Mesendoderm (in vitro differentiated cells): ENCODE data around the gene PIEZO1.

Source experiments
- DNase-seq: peaks from one replicate; pipeline ENCODE4 v3.0.0; 2013
- H2AK5ac ChIP-seq: 2 replicates; pipeline ENCODE4 v1.6.1; 2013; ENCODE audit warnings: low read length, inconsistent platforms
- H2BK120ac ChIP-seq: 2 replicates; pipeline ENCODE4 v1.6.1; 2013; ENCODE audit warnings: low read depth, mild to moderate bottlenecking, low read length, moderate library complexity, mixed read lengths
- H2BK15ac ChIP-seq: replicated peaks from 2 replicates; pipeline ENCODE4 v1.6.1; 2013; ENCODE audit warnings: low read depth, mild to moderate bottlenecking, moderate library complexity
- H2BK5ac ChIP-seq: 2 replicates; pipeline ENCODE4 v1.6.1; 2013; ENCODE audit warnings: low read length, inconsistent platforms
- H3K18ac ChIP-seq: 2 replicates; pipeline ENCODE4 v1.6.1; 2013; ENCODE audit warnings: mild to moderate bottlenecking, low read length, mixed read lengths
- H3K23ac ChIP-seq: one replicate; pipeline ENCODE4 v1.6.1; 2013; ENCODE audit warnings: low read length
- H3K27ac ChIP-seq: 2 replicates; pipeline ENCODE4 v1.5.1; 2013; ENCODE audit warnings: low read depth, mild to moderate bottlenecking, inconsistent platforms, low read length, moderate library complexity
- H3K27me3 ChIP-seq: 2 replicates; pipeline ENCODE4 v1.6.1; 2013; ENCODE audit warnings: low read length, control low read depth, mild to moderate bottlenecking, inconsistent platforms; ENCODE audit not compliant: insufficient read depth, poor library complexity
- H3K36me3 ChIP-seq: 2 replicates; pipeline ENCODE4 v1.6.1; 2013; ENCODE audit warnings: low read length, inconsistent platforms; ENCODE audit not compliant: control insufficient read depth, insufficient read depth
- H3K4ac ChIP-seq: one replicate; pipeline ENCODE4 v1.6.1; 2013; ENCODE audit warnings: low read depth, mild to moderate bottlenecking, low read length, moderate library complexity
- H3K4me1 ChIP-seq: 2 replicates; pipeline ENCODE4 v1.6.1; 2013; ENCODE audit warnings: low read depth, low read length, inconsistent platforms; ENCODE audit not compliant: control insufficient read depth
- H3K4me2 ChIP-seq: 2 replicates; pipeline ENCODE4 v1.6.1; 2013; ENCODE audit warnings: low read length
- H3K4me3 ChIP-seq: 2 replicates; pipeline ENCODE4 v1.5.1; 2013; ENCODE audit warnings: mild to moderate bottlenecking, low read length
- H3K56ac ChIP-seq: one replicate; pipeline ENCODE4 v1.6.1; 2013; ENCODE audit warnings: low read length
- H3K79me1 ChIP-seq: 2 replicates; pipeline ENCODE4 v1.6.1; 2013; ENCODE audit warnings: low read length, inconsistent platforms
- H3K79me2 ChIP-seq: 2 replicates; pipeline ENCODE4 v1.6.1; 2013; ENCODE audit warnings: mild to moderate bottlenecking, low read length; ENCODE audit not compliant: control insufficient read depth, insufficient read depth
- H3K9ac ChIP-seq: 2 replicates; pipeline ENCODE4 v1.6.1; 2013; ENCODE audit warnings: low read length, inconsistent platforms
- H4K5ac ChIP-seq: one replicate; pipeline ENCODE4 v1.6.1; 2013; ENCODE audit warnings: low read length
- H4K8ac ChIP-seq: one replicate; pipeline ENCODE4 v1.6.1; 2013; ENCODE audit warnings: low read depth, mild to moderate bottlenecking, control low read depth, low read length, moderate library complexity
- WGBS: extraction: QIAGEN DNeasy Blood & Tissue Kit; methylation state at CpG from one replicate; pipeline ENCODE4 v1.1.7; 2013; ENCODE audit warnings: low lambda C conversion rate, missing lambda C conversion rate; ENCODE audit not compliant: insufficient coverage; ENCODE audit errors: extremely low coverage; 5-methylcytosine and 5-hydroxymethylcytosine counted together

PIEZO1 gene

DNA sequence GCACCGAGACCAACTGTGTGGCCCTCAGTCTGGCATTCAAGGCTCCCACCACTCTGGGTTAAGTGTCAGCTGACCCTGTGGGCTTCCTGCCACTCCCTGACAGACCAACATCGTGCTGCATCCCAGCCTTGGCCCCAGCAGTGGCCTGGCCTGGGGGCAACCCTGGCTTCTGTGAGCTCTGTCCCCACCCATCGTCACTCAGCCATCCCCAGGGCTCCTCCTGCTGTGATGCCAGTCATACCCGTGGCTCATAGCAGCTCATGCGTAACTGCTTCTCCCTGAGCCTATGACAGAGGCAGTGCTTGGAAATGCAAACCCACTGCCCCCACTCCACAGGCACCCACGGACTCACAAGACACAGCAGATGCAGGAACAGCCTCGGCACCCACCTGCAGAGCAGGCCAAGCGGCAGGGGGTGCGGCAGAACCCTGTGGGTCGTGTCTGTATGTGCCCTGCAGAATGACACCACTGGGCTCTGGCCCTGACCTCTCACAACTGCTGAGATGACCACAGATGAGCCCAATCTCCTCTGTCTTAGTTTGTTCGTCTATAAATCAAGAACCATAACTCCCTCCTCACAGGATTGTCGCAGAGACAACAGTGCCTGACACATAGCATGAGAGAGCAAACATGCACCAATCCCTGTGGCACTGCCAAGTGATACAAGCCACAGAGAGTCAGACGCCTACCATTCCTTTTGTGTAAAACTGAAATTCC, 26.6 kb downstream of the PIEZO1 start:
- H3K27me3 ChIP-seq, result no peaks in the 10 kb centered on the region
- DNase-seq, result no peak
- H3K4me3 ChIP-seq, result no peak overlapping the region

DNA sequence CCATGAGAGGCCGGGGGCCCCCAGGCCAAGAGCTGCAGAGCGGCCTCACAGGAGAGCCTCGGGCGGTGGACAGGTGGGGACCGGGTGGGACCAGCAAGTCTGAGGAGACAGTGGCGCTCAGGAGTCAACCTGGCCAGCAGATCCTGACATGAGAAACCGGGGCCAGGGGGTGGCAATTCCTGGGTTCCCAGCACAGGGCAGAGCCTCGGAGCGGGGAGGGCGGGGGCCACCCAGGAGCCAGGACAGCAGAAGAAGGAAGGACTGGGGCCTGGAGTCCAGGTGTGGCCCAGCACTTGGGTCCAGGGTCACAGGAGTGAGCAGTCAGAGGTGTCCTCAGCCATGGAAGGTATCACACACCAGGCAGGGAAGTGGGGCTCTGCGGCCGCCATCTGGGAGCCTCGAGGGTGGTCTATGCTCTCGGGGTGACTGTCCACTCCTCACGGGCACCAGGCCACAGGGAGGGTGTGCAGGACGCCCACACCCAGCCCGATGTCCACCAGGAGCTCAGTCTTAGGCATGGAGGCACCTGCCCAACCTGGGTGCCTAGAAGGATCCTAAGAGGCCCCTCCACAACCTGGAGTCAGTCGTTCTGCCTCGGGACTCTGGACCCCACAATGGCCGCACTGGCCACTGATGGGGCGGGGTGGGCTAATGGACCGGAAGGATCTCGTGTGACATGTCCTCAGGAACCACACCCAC, 29.1 kb downstream of the PIEZO1 start:
- no peak overlapping the region for H2BK120ac ChIP-seq
- H3K36me3 ChIP-seq, result no peaks in the 10 kb centered on the region
- no peak overlapping the region for H3K23ac ChIP-seq
- H3K4me1 ChIP-seq, result no peaks in the 10 kb centered on the region
- no peak overlapping the region for H3K27ac ChIP-seq
- H4K8ac ChIP-seq, result no peak overlapping the region
- no peak overlapping the region for H3K4ac ChIP-seq
- no CpG with 5 or more reads among the region's 23 CpGs for WGBS
- H3K4me3 ChIP-seq, result no peak overlapping the region
- no peak overlapping the region for H3K56ac ChIP-seq
- no peak overlapping the region for H3K9ac ChIP-seq
- no peak overlapping the region for H3K18ac ChIP-seq
- peaks cover 3% of the 10 kb centered on the region for H3K79me1 ChIP-seq
- H2AK5ac ChIP-seq, result no peak overlapping the region
- H4K5ac ChIP-seq, result no peak overlapping the region
- DNase-seq, result no peak
- H2BK5ac ChIP-seq, result no peak overlapping the region
- H2BK15ac ChIP-seq, result no peak overlapping the region
- no peak overlapping the region for H3K4me2 ChIP-seq
- H3K79me2 ChIP-seq, result peaks cover 3% of the 10 kb centered on the region
- no peaks in the 10 kb centered on the region for H3K27me3 ChIP-seq

More for the DNA sequence above, 26.6 kb downstream of the PIEZO1 start:
- Histone ChIP-seq H3K36me3 (no peaks in the 10 kb centered on the region), H3K79me1 (peaks cover 3% of the 10 kb centered on the region), H3K4me2 (no peak overlapping the region), H2BK5ac (no peak overlapping the region), H2AK5ac (no peak overlapping the region), H3K27ac (no peak overlapping the region), H3K18ac (no peak overlapping the region), H3K4ac (no peak overlapping the region), H3K56ac (no peak overlapping the region), H3K4me1 (peaks cover 1% of the 10 kb centered on the region), H3K23ac (no peak overlapping the region), H3K79me2 (peaks cover 5% of the 10 kb centered on the region), H4K5ac (no peak overlapping the region), H2BK120ac (no peak overlapping the region), H3K9ac (no peak overlapping the region), H4K8ac (no peak overlapping the region), H2BK15ac (no peak overlapping the region)
- no CpG with 5 or more reads among the region's 13 CpGs for WGBS

DNA sequence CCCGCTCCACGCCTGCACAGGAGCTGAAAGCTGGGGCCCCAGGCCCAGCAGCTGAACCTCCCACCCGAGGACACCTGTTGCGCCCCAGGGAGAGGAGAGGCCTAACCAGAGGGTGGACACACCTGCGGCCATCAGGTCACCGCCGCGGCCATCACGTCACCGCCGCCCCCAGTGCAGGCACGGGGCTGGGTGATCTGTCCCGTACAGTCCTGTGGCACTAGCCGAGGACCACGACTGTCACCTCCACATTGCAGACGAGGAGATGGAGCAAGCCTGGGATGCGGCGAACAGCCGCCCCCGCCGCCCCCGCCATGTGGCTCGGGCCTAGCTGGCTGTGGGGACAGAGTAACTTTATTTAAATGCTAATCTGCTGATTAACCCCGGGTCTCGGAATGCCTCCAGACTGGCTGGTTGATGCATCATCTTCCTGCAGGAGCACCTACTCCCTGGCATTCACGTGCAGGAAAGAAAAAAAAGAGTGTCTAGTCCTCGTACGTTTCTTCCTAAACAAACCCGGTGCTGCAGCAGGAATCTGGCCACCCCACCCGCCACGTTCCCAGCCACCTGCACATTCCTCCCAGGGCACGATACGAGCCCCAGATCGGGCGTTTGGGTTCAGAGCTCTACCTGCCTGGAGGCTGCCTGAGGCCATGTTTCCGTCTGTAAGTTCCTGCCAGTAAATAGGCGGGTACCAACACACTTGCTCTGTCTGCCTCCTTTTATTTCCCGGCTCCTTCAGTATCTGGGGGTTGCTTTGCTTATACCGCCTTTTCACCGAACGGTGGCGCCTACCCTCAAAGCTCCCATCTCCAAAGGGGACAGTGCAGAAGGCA, 29.9 kb downstream of the PIEZO1 start:
- Histone ChIP-seq H3K18ac (no peak overlapping the region), H3K79me1 (peaks cover 3% of the 10 kb centered on the region), H3K4me1 (no peaks in the 10 kb centered on the region), H2AK5ac (no peak overlapping the region), H2BK5ac (no peak overlapping the region), H3K4ac (no peak overlapping the region), H3K27me3 (no peaks in the 10 kb centered on the region), H3K79me2 (peaks cover 3% of the 10 kb centered on the region), H3K4me3 (no peak overlapping the region), H2BK120ac (no peak overlapping the region), H3K4me2 (no peak overlapping the region), H3K36me3 (no peaks in the 10 kb centered on the region), H3K9ac (no peak overlapping the region), H3K56ac (peak overlapping the region; percentile 25), H3K23ac (no peak overlapping the region), H2BK15ac (no peak overlapping the region), H4K5ac (no peak overlapping the region), H3K27ac (no peak overlapping the region), H4K8ac (no peak overlapping the region)
- DNase-seq, result no peak
- WGBS, result no CpG with 5 or more reads among the region's 42 CpGs

DNA sequence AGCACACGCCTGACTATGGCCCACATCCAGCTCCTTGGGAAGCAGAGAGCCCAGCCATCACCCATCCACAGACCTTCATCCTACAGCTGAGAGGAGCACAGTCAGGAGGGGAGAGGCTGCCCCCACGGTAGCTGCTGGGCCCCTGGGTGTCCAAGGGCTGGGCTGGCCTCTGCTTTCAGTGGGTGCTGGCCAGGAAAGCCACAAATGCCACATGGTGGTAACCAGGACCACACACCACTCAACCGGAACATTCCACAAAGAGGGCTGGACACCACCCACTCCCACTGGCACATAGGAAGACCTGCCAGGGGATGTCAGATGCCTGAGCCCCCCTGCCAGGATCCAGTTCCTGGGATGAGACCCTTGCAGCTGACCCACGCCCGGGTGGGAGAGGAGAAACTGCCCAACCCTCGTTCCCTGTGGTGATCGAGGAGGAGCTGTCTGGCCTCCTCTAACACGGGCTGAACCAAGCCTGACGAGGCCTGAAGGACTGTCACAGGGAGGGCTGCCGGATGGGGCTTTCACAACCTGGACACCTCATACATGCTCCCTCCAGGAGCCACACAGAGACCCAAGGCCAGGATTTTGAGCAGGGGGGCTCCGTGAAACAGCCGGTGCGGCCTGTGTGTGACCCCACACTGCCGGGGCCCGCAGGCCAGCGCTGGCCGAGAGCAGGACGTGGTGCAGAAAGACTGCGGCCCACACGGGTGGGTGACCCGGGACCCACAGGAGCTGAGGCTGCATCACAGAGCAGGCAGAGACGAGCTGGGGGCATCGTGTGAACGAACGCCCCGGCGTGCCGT, 30.7 kb downstream of the PIEZO1 start:
- H3K27me3 ChIP-seq, result no peaks in the 10 kb centered on the region
- no peak for DNase-seq
- H3K56ac ChIP-seq, result peak overlapping the region; percentile 25
- H3K27ac ChIP-seq, result no peak overlapping the region
- H3K4me1 ChIP-seq, result no peaks in the 10 kb centered on the region
- H3K4ac ChIP-seq, result no peak overlapping the region
- H2BK120ac ChIP-seq, result no peak overlapping the region
- no peak overlapping the region for H2BK15ac ChIP-seq
- no peak overlapping the region for H3K18ac ChIP-seq
- no peak overlapping the region for H3K23ac ChIP-seq
- H3K9ac ChIP-seq, result no peak overlapping the region
- peaks cover 3% of the 10 kb centered on the region for H3K79me2 ChIP-seq
- H3K79me1 ChIP-seq, result peaks cover 3% of the 10 kb centered on the region
- no peaks in the 10 kb centered on the region for H3K36me3 ChIP-seq
- no peak overlapping the region for H3K4me2 ChIP-seq
- H4K5ac ChIP-seq, result no peak overlapping the region
- no peak overlapping the region for H3K4me3 ChIP-seq
- no peak overlapping the region for H2AK5ac ChIP-seq
- no peak overlapping the region for H4K8ac ChIP-seq
- no CpG with 5 or more reads among the region's 28 CpGs for WGBS
- H2BK5ac ChIP-seq, result no peak overlapping the region

DNA sequence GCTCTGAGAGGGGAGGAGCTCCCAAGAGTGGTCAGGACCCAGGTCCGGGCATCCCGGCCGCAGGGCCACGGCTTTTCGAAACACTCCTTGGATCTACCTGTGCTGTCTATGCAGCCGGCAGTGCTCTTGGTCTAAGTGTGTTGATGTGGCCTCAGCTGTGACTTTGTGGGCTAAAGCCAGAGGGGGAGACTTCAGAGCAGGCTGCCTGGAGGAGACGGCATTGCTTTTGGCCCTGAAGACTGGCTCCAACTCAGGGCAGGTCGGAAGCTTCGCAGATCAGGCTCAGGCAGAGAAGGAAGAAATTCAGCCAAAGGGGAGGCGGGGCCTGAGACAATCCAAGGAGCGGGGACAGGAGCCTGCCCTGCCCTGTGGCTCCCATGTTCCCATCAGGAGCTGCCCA, 31.4 kb downstream of the PIEZO1 start:
- no peak overlapping the region for H3K4me2 ChIP-seq
- no peak overlapping the region for H3K23ac ChIP-seq
- no peak for DNase-seq
- H3K27ac ChIP-seq, result no peak overlapping the region
- no CpG with 5 or more reads among the region's 11 CpGs for WGBS
- no peaks in the 10 kb centered on the region for H3K4me1 ChIP-seq
- H3K79me2 ChIP-seq, result peaks cover 3% of the 10 kb centered on the region
- no peak overlapping the region for H2BK5ac ChIP-seq
- H3K56ac ChIP-seq, result no peak overlapping the region
- no peak overlapping the region for H4K8ac ChIP-seq
- peaks cover under 1% of the 10 kb centered on the region for H3K79me1 ChIP-seq
- no peak overlapping the region for H3K4ac ChIP-seq
- H2BK15ac ChIP-seq, result no peak overlapping the region
- no peak overlapping the region for H3K18ac ChIP-seq
- no peaks in the 10 kb centered on the region for H3K36me3 ChIP-seq
- no peak overlapping the region for H4K5ac ChIP-seq
- H3K9ac ChIP-seq, result no peak overlapping the region
- no peak overlapping the region for H2AK5ac ChIP-seq
- no peak overlapping the region for H3K4me3 ChIP-seq
- no peak overlapping the region for H2BK120ac ChIP-seq
- H3K27me3 ChIP-seq, result no peaks in the 10 kb centered on the region
